ENCODE results near the gene ZG16.

Gene ZG16

GRCh38 chr16:29808219-29808900 is 30.3 kb downstream of the ZG16 start:
- peak overlapping the region; percentile 84 for H3K4me3 ChIP-seq (ENCODE audit: low read length)
- no peak overlapping the region for H2AFZ ChIP-seq (ENCODE audit: low read depth, low read length)
- H3K27ac ChIP-seq (ENCODE audit: low read length) = peak overlapping the region; percentile 70
- no peaks in the 10 kb centered on the region for H3K27me3 ChIP-seq (ENCODE audit: low read depth, low read length)
- H3K4me1 ChIP-seq (ENCODE audit: low read length) = peaks cover 60% of the 10 kb centered on the region
- H3K4me2 ChIP-seq (ENCODE audit: low read length) = peak overlapping the region; percentile 97
- no peak for TF ChIP-seq EZH2phosphoT487 (IDR thresholded peaks at IDR 0.05; ENCODE audit: low read depth)
- TF ChIP-seq CTCF (IDR thresholded peaks at IDR 0.05; ENCODE audit: low read depth, low read length) = no peak
- H4K20me1 ChIP-seq (ENCODE audit: insufficient read depth, low read length) = peaks cover 25% of the 10 kb centered on the region
- H3K36me3 ChIP-seq (replicated peaks; ENCODE audit: low read depth, low read length) = peaks cover 45% of the 10 kb centered on the region
- peak overlapping the region; percentile 98 for H3K9ac ChIP-seq (ENCODE audit: low read length)
- no peaks in the 10 kb centered on the region for H3K9me3 ChIP-seq (ENCODE audit: insufficient read depth, low read length)
- peaks cover 28% of the 10 kb centered on the region for H3K79me2 ChIP-seq (ENCODE audit: low read length)

GRCh38 chr16:29809031-29809747 is 31.1 kb downstream of the ZG16 start:
- no peaks in the 10 kb centered on the region for H3K9me3 ChIP-seq (ENCODE audit: insufficient read depth, low read length)
- H3K36me3 ChIP-seq (replicated peaks; ENCODE audit: low read depth, low read length) = peaks cover 39% of the 10 kb centered on the region
- peaks cover 28% of the 10 kb centered on the region for H3K79me2 ChIP-seq (ENCODE audit: low read length)
- peak overlapping the region; percentile 97 for H3K4me2 ChIP-seq (ENCODE audit: low read length)
- TF ChIP-seq CTCF (IDR thresholded peaks at IDR 0.05; ENCODE audit: low read depth, low read length) (no peak), EZH2phosphoT487 (IDR thresholded peaks at IDR 0.05; ENCODE audit: low read depth) (no peak)
- H3K27ac ChIP-seq (ENCODE audit: low read length) = no peak overlapping the region
- H3K9ac ChIP-seq (ENCODE audit: low read length) = no peak overlapping the region
- no peaks in the 10 kb centered on the region for H3K27me3 ChIP-seq (ENCODE audit: low read depth, low read length)
- H4K20me1 ChIP-seq (ENCODE audit: insufficient read depth, low read length) = peaks cover 25% of the 10 kb centered on the region
- H3K4me3 ChIP-seq (ENCODE audit: low read length) = peak overlapping the region; percentile 84; the same call in 1 of the 2 replicates
- H2AFZ ChIP-seq (ENCODE audit: low read depth, low read length) = no peak overlapping the region
- H3K4me1 ChIP-seq (ENCODE audit: low read length) = peaks cover 55% of the 10 kb centered on the region

DNA sequence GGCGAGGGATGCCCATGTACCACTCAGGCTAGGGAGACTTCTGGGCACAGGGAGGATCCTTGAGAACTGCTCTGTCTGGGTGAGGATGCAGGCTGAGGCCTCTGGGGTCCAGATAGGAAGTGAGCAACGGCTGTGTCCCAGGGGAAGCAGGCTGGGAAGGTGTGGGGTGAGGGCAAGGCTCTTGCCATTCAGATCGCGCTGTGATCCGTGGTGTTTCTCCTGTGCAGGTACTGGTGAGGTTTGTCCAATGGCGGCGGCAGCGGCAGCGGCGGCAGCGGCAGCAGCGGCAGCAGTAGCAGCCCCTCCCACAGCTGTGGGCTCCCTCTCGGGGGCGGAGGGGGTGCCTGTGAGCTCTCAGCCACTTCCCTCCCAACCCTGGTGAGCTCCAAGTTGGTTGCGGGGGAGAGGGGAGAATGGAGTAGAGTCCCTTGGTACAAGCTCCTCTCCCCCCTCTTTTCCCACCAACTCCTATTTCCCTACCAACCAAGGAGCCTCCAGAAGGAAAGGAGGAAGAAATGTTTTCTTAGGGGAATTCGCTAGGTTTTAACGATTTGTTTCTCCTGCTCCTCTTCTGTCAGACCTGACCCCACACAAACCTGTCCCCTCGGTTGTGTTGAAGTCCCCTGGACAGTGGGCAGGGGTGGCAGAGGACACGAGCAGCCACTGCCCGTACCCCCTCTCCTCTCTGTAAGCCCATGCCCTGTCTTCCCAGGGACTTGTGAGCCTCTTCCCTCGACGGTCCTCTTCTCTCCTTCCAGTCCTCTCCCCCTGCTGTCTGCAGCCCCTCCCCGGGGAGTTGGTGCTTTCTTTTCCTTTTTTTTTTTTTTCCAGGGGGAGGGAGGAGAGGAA is 32.0 kb downstream of the ZG16 start:
- Histone ChIP-seq H3K79me2 (ENCODE audit: low read length) (peaks cover 28% of the 10 kb centered on the region), H4K20me1 (ENCODE audit: insufficient read depth, low read length) (peaks cover 25% of the 10 kb centered on the region), H3K27ac (ENCODE audit: low read length) (no peak overlapping the region), H3K4me2 (ENCODE audit: low read length) (peak overlapping the region; percentile 67; the same call in 1 of the 2 replicates), H3K36me3 (replicated peaks; ENCODE audit: low read depth, low read length) (peaks cover 31% of the 10 kb centered on the region), H3K27me3 (ENCODE audit: low read depth, low read length) (no peaks in the 10 kb centered on the region), H2AFZ (ENCODE audit: low read depth, low read length) (no peak overlapping the region), H3K4me3 (ENCODE audit: low read length) (0 out of 2 replicates have a peak overlapping the region, but pooled peaks have one; percentile 58), H3K9ac (ENCODE audit: low read length) (no peak overlapping the region), H3K4me1 (ENCODE audit: low read length) (peaks cover 51% of the 10 kb centered on the region), H3K9me3 (ENCODE audit: insufficient read depth, low read length) (no peaks in the 10 kb centered on the region)
- TF ChIP-seq CTCF (IDR thresholded peaks at IDR 0.05; ENCODE audit: low read depth, low read length) = no peak
- TF ChIP-seq EZH2phosphoT487 (IDR thresholded peaks at IDR 0.05; ENCODE audit: low read depth) = no peak
